GM12878 (cell line): Measurements from ENCODE around the gene CRTC3. TPM values are rescaled to one million over a fixed set of nuclear protein-coding genes. Genes with fewer than 3 reads are reported as not detected.

Experiments used
- ATAC-seq: fragments of 200-7000 bp; cut with Tn5 transposase; 3 replicates; pipeline ENCODE4 v1.9.1; 2020; ENCODE audit warnings: mild to moderate bottlenecking, moderate library complexity
- BruUV-seq: library from RNA; stranded (reverse); fragments of 400-500 nt; replicated peaks from 2 replicates; lab custom pipeline; 2021; lab: Mats Ljungman, UMichigan
- CTCF ChIA-PET: fragments of 300-600 bp; sonication (Branson Sonifier 250); formaldehyde crosslinking; extraction: SDS; loops from one replicate; lab custom pipeline; 2021; ENCODE audit warnings: inconsistent platforms; lab: Yijun Ruan, JAX
- POLR2A ChIA-PET: fragments of 350-600 bp; formaldehyde crosslinking; extraction: SDS; loops from one replicate; lab custom pipeline; 2021; ENCODE audit warnings: inconsistent platforms; lab: Charles Lee
- RAD21 ChIA-PET: fragments of 300-600 bp; sonication (Branson Sonifier 250); formaldehyde crosslinking; loops from one replicate; lab custom pipeline; 2023; ENCODE audit warnings: antibody characterized with exemption; ENCODE audit not compliant: unreplicated experiment; lab: Charles Lee
- SMC1A ChIA-PET: fragments of 300-600 bp; sonication (Branson Sonifier 250); formaldehyde crosslinking; loops from one replicate; lab custom pipeline; 2023; ENCODE audit not compliant: unreplicated experiment, uncharacterized antibody; lab: Charles Lee
- DNase-seq: peaks from one replicate; pipeline ENCODE4 v3.0.0-alpha.2; 2011; ENCODE audit warnings: low read depth, low spot score
- FAIRE-seq: peaks from 3 replicates; lab custom pipeline; 2011; peaks lifted over from hg19 to GRCh38; lab: Jason Lieb, UNC
- H2AFZ ChIP-seq: 2 replicates; pipeline ENCODE4 v1.6.0; 2011; ENCODE audit warnings: low read depth, low read length, control low read depth; ENCODE audit not compliant: control insufficient read depth
- H3K27ac ChIP-seq: 2 replicates; pipeline ENCODE4 v1.5.1; 2011; ENCODE audit warnings: control low read depth; ENCODE audit not compliant: control insufficient read depth, insufficient read depth
- H3K27me3 ChIP-seq, 2 experiments: replicated peaks in 1 of 2; 2 replicates each; pipeline versions ENCODE4 v1.6.0 to v1.6.1; 2011; ENCODE audit warnings: low read length in 1 of 2; ENCODE audit not compliant: control insufficient read depth in 2 of 2, insufficient read depth in 2 of 2
- H3K36me3 ChIP-seq, 2 experiments: 2 replicates each; pipeline ENCODE4 v1.5.1; 2011; ENCODE audit warnings: low read length in 1 of 2; ENCODE audit not compliant: control insufficient read depth in 2 of 2, insufficient read depth in 2 of 2
- H3K4me1 ChIP-seq: 2 replicates; pipeline ENCODE4 v1.6.1; 2011; ENCODE audit warnings: mild to moderate bottlenecking, low read length, moderate library complexity, mixed read lengths; ENCODE audit not compliant: control insufficient read depth, insufficient read depth
- H3K4me2 ChIP-seq: 2 replicates; pipeline ENCODE4 v1.6.0; 2011; ENCODE audit warnings: control low read depth; ENCODE audit not compliant: control insufficient read depth, insufficient read depth
- H3K4me3 ChIP-seq: fragments of 200-600 bp; sonication (generic); 2 replicates; pipeline ENCODE4 v1.5.1; 2016
- H3K79me2 ChIP-seq: 2 replicates; pipeline ENCODE4 v1.6.0; 2011; ENCODE audit warnings: low read length; ENCODE audit not compliant: control insufficient read depth, insufficient read depth
- H3K9ac ChIP-seq: 2 replicates; pipeline ENCODE4 v1.8.0; 2011; ENCODE audit warnings: low read length, control low read depth, mixed read lengths; ENCODE audit not compliant: control insufficient read depth, insufficient read depth
- H3K9me3 ChIP-seq: replicated peaks from 3 replicates; pipeline ENCODE4 v1.5.1; 2011; ENCODE audit warnings: mild to moderate bottlenecking, low read length; ENCODE audit not compliant: control insufficient read depth, insufficient read depth
- H4K20me1 ChIP-seq: 2 replicates; pipeline ENCODE4 v1.6.0; 2011; ENCODE audit not compliant: control insufficient read depth, insufficient read depth
- CTCF ChIP-seq, 3 experiments: IDR thresholded peaks in 2 of 3; conservative IDR thresholded peaks in 1 of 3; 2 replicates each; pipeline ENCODE4 v1.5.1; 2011; ENCODE audit warnings: low read depth in 3 of 3, low read length in 3 of 3, mild to moderate bottlenecking in 3 of 3, control low read depth in 2 of 3, moderate library complexity in 2 of 3, inconsistent platforms in 1 of 3, mixed read lengths in 1 of 3; ENCODE audit not compliant: control insufficient read depth in 2 of 3, insufficient read depth in 1 of 3; ENCODE audit errors: extremely low read depth in 1 of 3
- NR2C1 ChIP-seq: fragments of 450-650 bp; IDR thresholded peaks from 2 replicates; pipeline ENCODE4 v1.6.1; 2017; ENCODE audit warnings: antibody characterized with exemption, mild to moderate bottlenecking, moderate library complexity
- POLR2A ChIP-seq: IDR thresholded peaks from 2 replicates; pipeline ENCODE4 v1.6.1; 2011; ENCODE audit warnings: low read depth, mild to moderate bottlenecking, low read length
- SP1 ChIP-seq: IDR thresholded peaks from one replicate; pipeline ENCODE4 v1.6.1; 2011; ENCODE audit warnings: low read depth, low read length
- TCF3 ChIP-seq: IDR thresholded peaks from 2 replicates; pipeline ENCODE4 v1.6.1; 2012; ENCODE audit warnings: low read depth, mild to moderate bottlenecking, low read length, borderline replicate concordance; ENCODE audit not compliant: insufficient read depth
- WGBS: methylation state at CpG from one replicate; pipeline ENCODE4 v1.1.6; 2016; ENCODE audit warnings: low lambda C conversion rate; ENCODE audit not compliant: insufficient replicate concordance, insufficient coverage; ENCODE audit errors: missing lambda C conversion rate; 5-methylcytosine and 5-hydroxymethylcytosine counted together
- in situ Hi-C: fragments of 300-500 bp; cut with MboI; formaldehyde crosslinking; loops from 9 replicates; pipeline ENCODE4 v1.14.3; 2018; ENCODE audit warnings: mixed read lengths
- intact Hi-C: fragments of 100-400 bp; cut with micrococcal nuclease; formaldehyde crosslinking; loops from one replicate; pipeline ENCODE4 v1.14.2; 2022; ENCODE audit not compliant: unreplicated experiment
- polyA plus RNA-seq, 11 experiments: library from polyadenylated mRNA; depleted of rRNA in 4 of 11; unstranded in 6 of 11; stranded (reverse) in 5 of 11; fragments of >200 nt; fragmentation: Nextera tagmentation in 4 of 11; fragmentation: Illumina TruSeq in 1 of 11; extraction: Ambion mirVana in 4 of 11; extraction: Trizol in 1 of 11; gene quantifications; 1 replicate in 1 of 11; 2 replicates in 10 of 11; pipeline versions ENCODE4 v1.2.1 to v1.2.3, GENCODE V29; 2011 to 2016; ENCODE audit warnings: inconsistent platforms in 2 of 11, missing spikeins in 2 of 11, low read depth in 1 of 11
- total RNA-seq, 4 experiments: library from RNA; depleted of rRNA in 3 of 4; stranded (reverse); fragments of >200 nt in 3 of 4; fragmentation: Illumina TruSeq in 1 of 4; extraction: Trizol in 1 of 4; gene quantifications; 2 replicates each; pipeline versions ENCODE4 v1.2.1 to v1.2.3, GENCODE V29; 2013 to 2021

CRTC3 gene
- total and polyA plus RNA-seq, 10 of the 15 experiments (the other 5 are each of a cell fraction or from before 2014, with no cell fraction given), result 3.5 to 36.9 (median 18.9) TPM

DNA sequence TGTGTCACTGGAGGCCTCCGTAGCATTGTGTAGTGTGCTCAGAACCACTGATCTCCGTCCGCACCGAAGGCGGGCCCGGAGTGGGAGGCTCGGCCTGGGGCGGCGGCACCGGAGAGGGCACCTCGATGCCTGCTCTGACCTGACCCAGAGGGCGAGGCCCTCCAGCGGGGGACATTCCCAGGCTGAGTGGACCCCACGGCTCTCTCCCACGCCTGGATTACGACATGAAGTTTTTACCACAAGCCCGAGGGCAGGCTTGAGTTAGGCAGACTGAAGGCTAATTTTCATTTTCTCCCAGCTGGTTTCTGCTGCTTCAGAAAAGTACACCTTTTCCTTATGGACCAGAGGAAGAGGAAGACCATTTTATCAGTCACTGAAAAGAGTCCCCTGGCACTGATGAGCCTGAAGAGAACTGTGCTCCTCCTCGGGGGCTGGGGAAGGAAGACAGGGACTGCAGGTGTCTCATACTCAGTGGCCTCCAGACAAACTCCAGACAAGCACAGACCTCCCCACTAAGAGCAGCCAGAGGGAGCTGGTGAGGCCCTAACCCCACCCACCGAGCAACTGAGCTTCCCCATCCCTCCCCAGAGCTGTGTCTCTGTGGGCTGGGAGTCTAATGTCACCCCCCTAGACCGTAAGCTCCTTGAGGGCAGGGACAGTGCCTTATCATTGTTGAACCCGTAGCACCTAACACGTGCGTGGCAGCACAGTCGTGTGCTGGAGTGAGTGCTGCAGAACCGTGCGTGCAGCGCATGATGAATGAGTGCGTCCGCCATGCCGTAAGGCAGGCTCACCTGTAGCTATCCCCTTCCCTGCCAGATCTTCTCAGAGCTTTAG, 113.0 kb downstream of the CRTC3 start:
- H3K36me3 ChIP-seq, result peaks cover 9 to 20% of the 10 kb centered on the region in 2 experiments
- H3K79me2 ChIP-seq, result no peaks in the 10 kb centered on the region
- DNase-seq (no peak), ATAC-seq (peak; percentile 25; the same call in 1 of the 3 replicates), FAIRE-seq (no peak)
- no peaks in the 10 kb centered on the region for H3K27me3 ChIP-seq
- H3K4me3 ChIP-seq, result no peak overlapping the region
- intact Hi-C loops, result loop anchor here (5.0 kb wide), 1 partner anchor 290 kb away; the partner anchor contains the start of gene HDDC3
- H3K9me3 ChIP-seq, result no peaks in the 10 kb centered on the region
- TF ChIP-seq TCF3, result no peak
- TF ChIP-seq NR2C1, result no peak
- TF ChIP-seq POLR2A, result peak; percentile 54
- no peak for TF ChIP-seq SP1
- TF ChIP-seq CTCF (IDR thresholded peaks at IDR 0.05 in 2 of 3, conservative IDR thresholded peaks at IDR 0.05 in 1 of 3; ENCODE audit: control insufficient read depth in 2 of 3, extremely low read depth in 1 of 3, insufficient read depth in 1 of 3, low read depth in 3 of 3, low read length in 3 of 3), result peak in 2 of 3 experiments; percentile 5 to 14; a peak in 1 of 6 replicates
- no peak overlapping the region for H3K9ac ChIP-seq
- ChIA-PET RAD21 (interaction anchor here (0.8 to 1.0 kb wide), 4 partner anchors 56 to 244 kb away, joined by 3 to 4 read pairs (median 3); no protein-coding TSS in a partner anchor), POLR2A (interaction anchor here (0.6 kb wide), 1 partner anchor 40 kb away, joined by 3 read pairs; no protein-coding TSS in a partner anchor), SMC1A (interaction anchor here (0.9 to 2.2 kb wide), 5 partner anchors 18 to 323 kb away, joined by 3 to 7 read pairs (median 3); no protein-coding TSS in a partner anchor), CTCF (interaction anchor here (0.8 to 1.9 kb wide), 6 partner anchors 11 to 323 kb away, joined by 3 to 9 read pairs (median 4); no protein-coding TSS in a partner anchor)
- H2AFZ ChIP-seq, result no peak overlapping the region
- in situ Hi-C loops, result no loop called here
- WGBS, result 96% methylated on average over 22 of the region's 30 CpGs
- no peak overlapping the region for H3K4me2 ChIP-seq
- H3K27ac ChIP-seq, result no peak overlapping the region
- no peaks in the 10 kb centered on the region for H4K20me1 ChIP-seq
- no TSS peak for BruUV-seq
- peaks cover 2% of the 10 kb centered on the region for H3K4me1 ChIP-seq
